HG03139 (cell line): Measurements from ENCODE around the gene GMPR.

Source experiments
- ATAC-seq: cut with Tn5 transposase; IDR thresholded peaks from one replicate; pipeline ENCODE4 v1.9.1; 2021; ENCODE audit not compliant: unreplicated experiment

Gene GMPR

DNA sequence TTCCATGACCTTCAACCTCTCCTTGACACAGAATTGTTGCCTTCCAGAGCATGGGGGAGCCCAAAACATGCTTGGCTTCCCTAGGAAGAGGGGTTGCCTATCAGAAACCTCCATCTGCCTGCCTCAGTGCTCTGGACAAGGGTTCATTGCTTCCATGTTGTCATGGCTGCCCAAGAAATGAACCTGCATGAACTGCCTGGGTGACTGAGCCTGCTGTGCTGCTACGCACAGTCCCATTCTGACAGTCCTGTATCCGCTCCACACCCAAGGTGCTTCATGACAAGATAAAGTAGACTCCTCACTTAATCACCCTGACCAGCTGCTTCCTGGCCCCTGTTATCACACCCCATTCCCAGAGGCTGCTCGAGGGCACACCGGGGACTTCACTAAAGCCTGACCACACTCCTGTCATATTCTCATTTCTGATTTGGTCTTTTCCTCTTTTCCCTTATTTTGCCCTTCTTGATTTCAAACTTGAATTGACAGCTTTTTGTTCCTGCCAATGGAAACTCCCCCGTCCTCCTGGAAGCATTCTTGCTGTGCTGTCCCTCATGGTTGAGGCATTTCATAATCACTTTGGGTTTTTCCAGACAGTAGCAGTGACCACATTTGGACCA is 31.9 kb downstream of the GMPR start:
- ATAC-seq = no peak

DNA sequence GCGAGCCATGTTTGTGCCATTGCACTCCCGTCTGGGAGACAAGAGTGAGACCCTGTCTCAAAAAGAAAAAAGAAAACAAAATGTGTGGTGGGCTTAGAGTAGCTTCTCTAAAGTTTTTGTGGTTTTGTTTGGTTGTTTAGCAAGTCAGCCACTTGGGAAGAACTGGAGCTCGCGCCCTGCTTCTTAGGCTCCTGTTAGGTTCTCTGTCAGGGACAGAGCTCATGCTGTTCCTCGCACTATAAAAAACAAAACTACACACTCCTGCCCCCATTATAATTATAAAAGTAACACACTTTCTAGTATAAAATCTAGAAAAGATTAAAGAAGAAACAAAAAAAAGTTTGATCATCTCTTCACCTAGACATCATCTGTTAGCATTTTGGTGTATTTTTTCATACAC is 33.0 kb downstream of the GMPR start:
- no peak for ATAC-seq

DNA sequence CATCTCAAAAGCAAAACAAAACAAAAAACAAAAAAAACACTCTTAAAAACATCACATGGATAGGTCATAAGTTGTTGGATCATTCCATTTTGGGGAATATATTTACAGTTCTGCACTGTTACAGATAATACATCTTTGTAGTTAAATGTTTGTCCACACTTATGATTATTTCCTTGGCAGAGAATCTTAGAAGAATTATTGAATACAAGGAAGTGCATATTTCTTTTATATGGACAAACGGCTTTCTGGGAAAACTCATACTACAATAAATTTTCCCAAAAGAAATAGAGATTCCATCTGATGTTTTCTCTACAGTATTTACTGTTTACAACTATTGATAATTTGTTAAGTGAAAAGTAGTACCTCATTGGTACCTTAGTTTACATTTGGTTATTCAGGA is 33.8 kb downstream of the GMPR start:
- ATAC-seq = no peak

DNA sequence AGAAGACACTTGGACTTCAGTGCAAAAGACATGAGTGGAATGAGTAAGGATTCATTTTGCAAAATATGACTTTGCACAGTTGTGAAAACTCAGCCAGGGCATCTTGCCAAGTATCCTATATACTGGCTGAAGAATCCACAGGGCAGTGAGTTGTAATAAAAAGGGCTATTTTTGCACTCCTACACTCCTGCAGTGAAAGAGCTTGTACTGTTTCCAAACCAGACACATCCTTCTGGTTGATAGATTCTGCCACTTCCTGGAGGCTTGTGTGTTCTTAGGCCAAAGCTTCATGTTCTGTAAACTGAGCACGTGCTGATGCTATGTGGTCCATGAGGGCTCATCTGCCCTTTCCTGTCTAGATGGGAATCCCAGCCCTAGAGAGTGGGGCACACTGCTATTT is 34.9 kb downstream of the GMPR start:
- ATAC-seq = no peak

DNA sequence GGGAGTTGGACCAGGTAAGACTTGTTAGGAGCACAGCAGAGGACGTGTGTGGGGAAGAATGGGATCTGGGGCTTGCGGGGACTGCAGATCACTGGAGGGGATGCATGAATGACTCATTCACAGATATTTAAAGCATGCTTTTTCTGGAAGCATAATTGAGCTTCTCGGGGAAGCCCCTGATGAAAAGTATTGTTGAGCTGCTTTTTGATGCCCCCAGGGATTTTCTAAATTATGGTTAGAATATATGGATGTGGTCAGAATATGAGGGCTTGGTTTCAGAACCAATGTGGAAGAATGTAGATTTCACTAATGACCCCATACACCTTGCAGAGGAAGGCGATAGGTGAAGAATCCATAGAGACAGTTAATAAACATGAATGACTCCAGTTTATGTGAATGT is 36.1 kb downstream of the GMPR start:
- ATAC-seq = no peak

DNA sequence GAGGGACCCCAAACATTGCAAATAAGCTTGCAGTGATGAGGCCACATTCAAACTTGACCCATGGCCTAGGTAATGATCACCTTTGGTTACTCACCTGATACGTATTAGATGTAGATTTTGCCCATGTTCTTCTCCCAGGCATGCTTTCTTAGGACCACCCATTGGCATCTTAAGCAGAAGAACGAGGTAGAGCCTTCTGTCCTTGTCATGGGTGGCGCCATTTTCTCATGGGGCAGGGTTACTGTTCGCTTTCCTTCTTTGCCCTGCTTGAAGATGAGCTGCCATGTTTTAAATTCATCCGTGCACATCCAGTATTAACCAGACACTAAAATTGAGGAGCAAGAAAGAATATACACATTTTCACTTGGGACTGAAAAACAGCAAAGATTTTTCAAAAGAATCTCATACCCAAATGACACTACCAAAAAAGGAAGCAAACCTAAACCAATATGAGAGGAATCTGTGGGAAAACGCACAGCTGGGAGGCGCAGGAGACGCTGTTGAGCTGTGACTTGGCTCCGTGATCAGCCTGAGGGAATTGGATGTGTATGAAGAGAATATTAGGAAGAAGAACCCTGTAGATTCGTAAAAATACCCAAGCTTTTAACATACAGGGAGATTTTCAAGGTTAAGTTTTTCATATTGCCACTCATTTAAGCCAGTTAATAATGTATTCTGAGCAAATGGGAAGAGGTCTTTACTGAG is 36.6 kb downstream of the GMPR start:
- no peak for ATAC-seq

DNA sequence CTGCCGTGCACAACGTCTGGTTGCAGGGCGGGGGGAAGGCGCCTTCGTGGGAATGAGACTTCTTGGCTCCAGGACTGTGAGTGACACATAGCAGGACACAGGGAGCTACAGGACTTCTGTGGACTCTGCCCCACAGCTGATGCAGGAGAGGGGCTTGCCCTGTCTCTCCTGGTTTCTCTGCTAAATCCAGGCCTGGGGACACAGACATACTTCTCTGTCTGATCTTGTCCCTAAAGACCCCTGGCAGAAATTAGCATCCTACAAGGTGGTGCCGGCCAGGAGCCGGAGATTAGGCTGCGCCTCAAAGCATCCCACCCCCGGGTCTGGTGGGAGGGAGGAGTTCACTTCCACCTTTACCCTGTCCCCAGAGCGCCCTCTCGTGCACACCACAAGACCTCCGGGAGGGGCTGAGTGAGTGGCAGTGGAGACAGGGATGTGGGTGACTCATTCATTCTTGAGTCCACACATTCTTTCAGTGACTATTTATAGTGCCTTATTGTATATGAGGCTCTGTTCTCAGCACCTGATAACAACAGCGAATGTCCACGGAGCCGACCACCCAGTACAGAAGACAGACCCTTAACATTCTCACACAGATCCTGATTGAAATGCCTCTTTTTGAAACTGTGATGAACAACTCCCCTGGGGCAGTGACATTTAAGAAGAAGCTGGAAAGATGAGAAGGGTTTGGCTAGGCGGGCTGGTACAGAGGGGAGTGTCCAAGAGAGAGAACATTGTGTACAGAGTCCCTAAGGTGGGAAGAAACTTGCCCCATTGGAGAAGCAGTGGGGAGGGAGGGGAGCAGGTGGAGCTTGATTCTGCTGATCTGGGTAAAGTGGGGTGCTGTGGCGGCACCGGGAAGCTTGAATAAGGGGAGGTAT is 39.0 kb downstream of the GMPR start:
- no peak for ATAC-seq

DNA sequence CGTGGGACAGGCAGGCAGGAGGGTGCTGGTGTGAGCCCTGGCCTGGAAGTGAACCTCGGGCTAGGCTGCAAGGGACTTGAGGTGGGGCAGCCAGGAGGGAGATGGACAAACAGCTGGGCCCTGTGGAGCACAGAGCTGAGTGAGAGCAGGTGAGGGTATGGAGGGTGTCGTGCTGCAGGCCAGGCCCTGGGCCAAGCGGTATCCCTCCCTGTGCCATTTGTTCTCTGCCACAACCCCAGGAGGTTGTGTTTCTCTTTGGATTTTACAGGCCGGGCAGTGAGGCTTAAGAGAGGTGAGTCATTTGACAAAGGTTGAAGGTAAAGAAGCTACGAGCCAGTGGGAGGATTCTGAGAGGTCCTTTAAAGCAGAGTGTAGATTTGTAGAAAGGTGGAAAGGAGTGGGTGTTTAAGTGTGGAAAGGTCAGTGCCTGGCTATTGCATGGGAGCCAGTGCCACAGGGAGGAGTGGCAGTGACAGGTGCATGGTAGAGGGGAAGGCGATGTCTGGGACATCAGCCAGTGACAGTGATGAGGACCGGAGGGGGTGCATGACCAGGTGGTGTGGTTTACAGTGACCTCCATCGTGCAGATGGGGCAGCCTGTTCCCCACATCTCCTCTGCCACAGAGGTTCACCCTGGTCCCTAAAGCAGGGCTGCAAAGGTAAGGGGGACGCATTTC is 39.8 kb downstream of the GMPR start:
- no peak for ATAC-seq

DNA sequence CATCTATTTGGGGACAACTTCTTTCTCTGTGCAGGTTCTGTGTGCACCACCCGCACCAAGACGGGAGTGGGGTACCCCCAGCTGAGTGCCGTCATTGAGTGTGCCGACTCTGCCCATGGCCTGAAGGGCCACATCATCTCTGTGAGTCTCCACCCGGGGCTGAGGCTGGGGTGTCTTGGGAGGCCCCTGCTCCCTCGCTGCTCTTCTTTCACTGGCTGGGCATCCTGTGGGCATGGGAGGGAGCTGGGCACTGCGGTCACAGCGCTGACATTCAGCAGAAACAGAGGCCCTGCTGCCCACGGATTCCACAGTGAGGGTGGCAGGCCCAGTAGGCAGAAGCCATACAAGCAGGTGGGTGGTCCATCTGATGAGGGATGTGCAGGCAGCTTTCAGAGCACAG is 40.4 kb downstream of the GMPR start:
- ATAC-seq = no peak

DNA sequence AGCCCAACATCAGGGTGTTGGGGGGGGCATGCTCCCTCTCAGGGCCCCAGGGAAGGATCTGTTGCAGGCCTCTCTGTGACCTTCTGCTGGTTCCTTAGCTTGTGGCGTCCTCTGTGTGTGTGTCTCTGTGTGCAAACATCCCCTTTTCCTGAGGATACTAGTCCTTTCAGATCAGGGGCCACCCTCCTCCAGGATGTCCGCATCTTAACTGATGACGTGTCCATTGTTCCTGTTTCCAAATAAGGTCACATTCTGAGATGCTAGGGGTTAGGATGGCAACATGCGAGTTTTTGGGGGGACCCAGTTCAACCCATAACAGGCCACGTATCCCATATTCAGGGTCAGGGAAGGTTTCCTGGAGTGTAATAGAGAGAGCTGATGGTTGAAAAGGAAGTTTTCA is 40.9 kb downstream of the GMPR start:
- ATAC-seq = no peak

DNA sequence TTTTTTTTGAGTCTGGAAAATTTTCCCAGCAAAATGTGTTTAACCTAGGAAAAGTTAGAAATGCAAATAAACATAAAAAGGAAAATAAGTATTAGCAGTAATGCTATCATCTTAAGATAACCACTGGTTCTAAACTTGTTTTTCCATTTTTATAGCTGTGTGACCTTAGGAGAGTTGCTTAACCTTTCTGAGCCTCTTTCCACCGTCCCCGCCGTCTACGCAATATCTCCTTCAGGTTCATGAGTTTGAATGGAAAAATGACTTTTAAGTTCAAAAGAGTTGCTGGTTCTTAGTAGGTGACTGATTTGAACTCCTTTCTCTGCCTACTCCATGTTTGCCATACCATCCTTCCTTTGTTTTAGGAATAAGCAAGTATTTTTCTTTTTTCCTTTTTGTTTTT is 44.0 kb downstream of the GMPR start:
- ATAC-seq = no peak

DNA sequence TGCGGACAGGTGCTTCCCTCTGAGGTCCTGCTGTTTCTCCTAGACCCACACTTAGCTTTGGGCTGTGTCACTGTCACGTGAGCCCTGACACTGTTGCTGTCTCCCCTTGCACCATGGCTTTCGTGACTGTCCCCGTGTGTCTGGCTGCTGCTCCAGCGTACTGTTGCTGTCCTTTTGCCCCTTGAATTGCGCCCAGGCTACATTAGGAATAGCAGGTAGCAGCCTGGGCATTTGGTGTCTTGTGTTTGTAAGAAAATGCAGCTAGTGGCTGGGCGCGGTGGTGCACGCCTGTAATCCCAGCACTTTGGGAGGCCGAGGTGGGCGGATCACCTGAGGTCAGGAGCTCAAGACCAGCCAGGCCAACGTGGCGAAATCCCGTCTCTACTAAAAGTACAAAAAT is 46.1 kb downstream of the GMPR start:
- no peak for ATAC-seq

DNA sequence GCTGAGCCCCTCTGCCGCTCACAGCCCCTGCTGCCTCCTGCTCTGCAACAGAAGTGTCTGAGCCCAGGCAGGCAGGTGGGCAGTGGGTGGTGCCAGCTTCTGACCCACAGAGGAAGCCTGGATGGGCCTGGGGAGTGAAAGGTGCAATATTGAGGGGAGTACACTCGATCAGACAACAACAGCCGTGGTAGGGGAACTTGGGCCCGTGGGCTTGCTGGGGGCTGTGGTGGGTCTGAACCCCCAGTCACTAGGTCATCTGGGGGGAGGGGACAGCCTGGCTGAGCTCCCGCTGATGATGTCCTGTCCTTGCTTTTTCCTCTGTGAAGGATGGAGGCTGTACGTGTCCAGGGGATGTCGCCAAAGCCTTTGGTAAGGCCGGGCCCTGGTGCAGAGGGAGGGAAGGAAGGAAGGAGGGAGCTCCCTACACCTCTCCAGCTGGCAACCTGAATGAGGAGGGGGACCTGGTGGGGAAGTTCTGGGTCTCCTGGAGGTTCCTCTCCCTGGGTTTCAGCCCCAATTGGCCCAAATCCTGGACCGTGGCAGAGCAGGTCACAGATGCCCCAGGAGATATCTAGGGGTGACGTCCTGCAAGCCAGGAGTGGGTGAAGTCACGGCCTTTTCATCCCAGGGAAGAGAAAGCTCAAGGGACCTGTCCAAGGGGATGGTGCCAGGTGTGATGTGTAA is 47.2 kb downstream of the GMPR start:
- no peak for ATAC-seq

DNA sequence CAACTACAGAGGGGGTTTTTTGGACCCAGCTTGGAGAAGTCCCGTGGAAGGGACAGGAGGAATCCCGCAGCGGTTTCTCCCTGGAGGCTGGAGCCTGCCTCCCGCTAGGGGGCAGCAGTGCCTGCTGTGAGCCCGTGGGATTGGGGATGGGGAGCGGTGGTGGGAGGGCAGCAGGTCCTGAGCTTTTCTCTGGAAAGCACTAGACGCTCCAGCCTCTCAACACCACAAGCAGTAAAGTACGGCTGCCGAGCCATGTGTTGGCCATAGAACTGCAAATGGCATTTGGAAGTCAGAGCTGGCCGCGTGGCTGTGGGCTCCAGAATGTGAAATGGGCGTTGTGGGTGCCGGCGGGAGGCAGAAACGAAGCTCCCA is 47.8 kb downstream of the GMPR start:
- ATAC-seq = no peak

DNA sequence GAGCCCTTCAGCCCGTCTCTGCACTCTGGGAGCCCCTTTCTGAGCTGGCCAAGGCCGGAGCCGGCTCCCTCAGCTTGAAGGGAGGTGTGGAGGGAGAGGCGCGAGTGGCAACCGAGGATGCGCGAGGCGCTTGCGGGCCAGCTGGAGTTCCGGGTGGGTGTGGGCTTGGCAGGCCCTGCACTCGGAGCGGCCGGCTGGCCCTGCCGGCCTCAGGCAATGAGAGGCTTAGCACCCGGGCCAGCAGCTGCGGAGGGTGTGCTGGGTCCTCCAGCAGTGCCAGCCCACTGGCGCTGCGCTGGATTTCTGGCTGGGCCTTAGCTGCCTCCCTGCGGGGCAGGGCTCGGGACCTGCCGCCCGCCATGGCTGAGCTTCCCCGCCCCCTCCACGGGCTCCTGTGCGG is 49.8 kb downstream of the GMPR start:
- no peak for ATAC-seq

DNA sequence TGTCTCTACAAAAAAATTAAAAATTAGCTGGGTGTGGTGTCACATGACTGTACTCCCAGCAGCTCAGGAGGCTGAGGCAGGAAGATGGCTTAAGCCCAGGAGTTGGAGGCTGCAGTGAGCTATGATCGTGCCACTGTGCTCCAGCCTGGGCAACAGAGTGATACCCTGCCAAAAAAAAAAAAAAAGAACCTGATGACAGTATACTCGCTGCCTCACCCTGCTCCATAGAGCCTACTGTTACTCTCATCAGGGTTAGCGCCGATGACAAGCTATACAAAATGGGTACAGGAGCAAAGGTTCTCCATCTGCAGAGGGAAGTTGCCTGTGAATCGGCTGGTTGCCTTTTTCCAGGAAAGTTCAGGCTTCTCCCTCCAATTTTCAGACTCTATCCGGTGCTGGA is 53.4 kb downstream of the GMPR start:
- no peak for ATAC-seq

DNA sequence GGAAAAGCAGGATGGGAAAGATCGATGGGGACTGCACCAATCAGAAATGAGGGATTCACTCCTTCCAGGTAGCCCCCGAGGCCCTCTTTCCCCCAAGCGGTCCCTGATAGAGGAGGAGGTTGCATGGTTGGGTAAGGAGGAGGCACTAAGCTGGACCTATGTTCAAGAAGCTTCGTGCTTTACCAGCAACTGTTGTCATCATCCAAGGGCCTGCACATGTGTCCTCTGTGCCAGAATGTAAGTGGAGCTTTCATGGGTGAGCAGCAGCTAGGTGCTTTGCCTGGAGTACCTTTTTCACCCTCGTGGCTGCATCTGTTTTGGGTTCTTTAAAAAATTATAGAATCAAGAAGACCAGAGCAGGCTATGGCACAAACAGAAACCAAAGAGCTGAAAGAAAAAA is 54.0 kb downstream of the GMPR start:
- ATAC-seq = no peak

DNA sequence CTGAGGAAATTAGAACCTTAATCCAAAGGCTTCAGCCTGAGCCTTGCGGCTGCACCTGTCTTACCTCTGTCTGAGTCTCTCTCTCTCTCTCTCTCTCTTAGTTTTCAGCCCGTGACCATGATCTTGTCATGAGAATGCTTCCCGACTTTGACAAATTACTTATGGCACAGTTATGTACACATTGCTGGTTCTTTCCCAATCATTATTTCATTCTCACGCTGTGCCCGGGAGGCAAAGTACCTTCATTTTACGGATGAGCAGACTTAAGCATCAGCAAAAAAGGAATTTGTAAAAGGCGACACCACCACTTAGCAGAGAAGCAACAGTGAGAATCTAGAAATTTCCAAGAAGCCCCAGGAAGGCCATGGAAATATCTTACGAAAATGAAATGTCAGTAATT is 54.6 kb downstream of the GMPR start:
- ATAC-seq = no peak

DNA sequence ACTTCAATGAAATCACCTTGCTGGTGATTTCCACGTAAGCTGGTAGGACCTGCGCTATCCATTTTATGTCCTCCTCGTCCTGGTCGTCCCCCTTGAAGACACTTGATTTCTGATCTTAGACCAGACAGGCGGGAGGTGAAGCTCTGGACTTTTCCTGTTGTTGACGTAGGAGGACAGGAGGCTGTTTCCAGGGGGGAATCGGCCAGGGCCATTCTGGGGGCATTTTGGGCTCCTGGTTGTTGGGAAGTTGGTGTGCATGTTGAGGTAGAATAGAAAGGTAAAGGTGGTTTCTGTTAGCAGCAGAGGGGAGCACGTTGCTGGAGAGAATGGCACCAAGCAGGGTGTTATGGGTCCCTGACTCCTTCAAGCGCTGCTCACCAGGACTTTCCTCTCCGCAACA is 56.0 kb downstream of the GMPR start:
- no peak for ATAC-seq

DNA sequence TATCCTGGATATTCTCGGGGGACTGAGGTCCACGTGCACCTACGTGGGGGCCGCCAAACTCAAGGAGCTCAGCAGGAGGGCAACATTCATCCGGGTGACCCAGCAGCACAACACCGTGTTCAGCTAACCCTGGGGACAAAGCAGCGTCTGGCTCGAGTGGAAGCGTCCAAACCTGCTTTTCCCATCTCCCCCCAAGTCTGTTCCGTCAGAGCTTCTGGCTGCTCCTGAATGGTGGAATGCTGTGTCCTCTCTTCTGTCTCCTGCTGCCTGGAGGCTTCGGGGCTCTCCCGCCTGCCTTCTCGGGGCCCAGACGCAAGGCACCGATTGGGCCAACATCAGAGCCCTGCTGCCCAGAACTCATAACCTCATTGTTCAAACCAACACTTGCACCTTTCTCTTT is 56.7 kb downstream of the GMPR start:
- ATAC-seq = no peak

DNA sequence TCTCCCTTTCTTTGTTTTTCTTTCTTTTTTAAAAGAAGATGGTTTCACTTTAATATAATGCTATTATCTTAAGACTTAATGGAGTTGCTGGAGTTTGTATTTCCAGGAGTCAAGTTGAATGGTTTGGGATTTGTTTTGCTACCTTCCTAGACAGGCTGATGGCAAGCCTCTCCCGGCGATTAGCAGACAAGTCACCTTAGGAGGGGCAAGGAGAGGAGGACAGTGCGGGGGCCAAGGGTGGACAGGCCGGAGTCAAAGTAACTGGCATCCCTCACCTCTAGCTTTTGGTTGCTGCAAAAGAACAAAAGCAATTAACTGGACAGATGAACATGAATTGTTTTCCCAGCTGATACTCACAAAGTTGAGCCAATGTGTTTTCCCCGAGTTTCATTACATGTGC is 57.1 kb downstream of the GMPR start:
- no peak for ATAC-seq
